Epithelial cell of esophagus (primary cell): ENCODE results near the gene TRIML1.

ENCODE experiments used
- DNase-seq: peaks from one replicate; pipeline ENCODE4 v3.0.0; 2010; ENCODE audit warnings: low read depth
- H3K4me3 ChIP-seq: 2 replicates; pipeline ENCODE4 v1.5.1; 2011; ENCODE audit warnings: mild to moderate bottlenecking, low read length, control low read depth
- CTCF ChIP-seq: IDR thresholded peaks from 2 replicates; pipeline ENCODE4 v1.5.1; 2011; ENCODE audit warnings: low read depth, mild to moderate bottlenecking, low read length, control low read depth, inconsistent platforms; ENCODE audit not compliant: insufficient read depth; ENCODE audit errors: missing control alignments

The TRIML1 gene

GRCh38 chr4:188139141-188139540, at the start of gene TRIML1:
Gene TRIML1 (plus strand): TSS chr4:188139441. CDS start chr4:188139559, 118 bp downstream.
- no peak for TF ChIP-seq CTCF
- DNase-seq: no peak
- no peak within 1 kb of the TSS for H3K4me3 ChIP-seq

- DNase-seq: peak; percentile 20
- no peak for TF ChIP-seq CTCF
- no peak overlapping the region for H3K4me3 ChIP-seq
Measured at GRCh38 chr4:188092824-188093223, 46.4 kb upstream of the TRIML1 start.

- H3K4me3 ChIP-seq: no peak overlapping the region
- TF ChIP-seq CTCF: no peak
- no peak for DNase-seq
Measured at GRCh38 chr4:188106454-188106853, 32.8 kb upstream of the TRIML1 start.

- H3K4me3 ChIP-seq: no peak overlapping the region
- TF ChIP-seq CTCF: no peak
- DNase-seq: peak; percentile 87
Measured at GRCh38 chr4:188107931-188108843, 31.1 kb upstream of the TRIML1 start.

- no peak within 1 kb of the TSS for H3K4me3 ChIP-seq
- TF ChIP-seq CTCF: no peak
- DNase-seq: peak; percentile 36
Measured at GRCh38 chr4:188109157-188109755, 30.0 kb upstream of the TRIML1 start, which contains the start of gene TRIML2. Gene TRIML2 (minus strand): TSS chr4:188109603. CDS start chr4:188105368, 4,235 bp downstream.

- H3K4me3 ChIP-seq: no peak overlapping the region
- TF ChIP-seq CTCF: no peak
- DNase-seq: no peak
Measured at GRCh38 chr4:188110036-188110435, 29.2 kb upstream of the TRIML1 start.
